Measurements from ENCODE around the gene CNOT6. TPM values are rescaled to one million over a fixed set of nuclear protein-coding genes. Genes with fewer than 3 reads are reported as not detected.
"Not testable (repeated sequence)": the region's sequence is repeated elsewhere in the genome, so short reads cannot be mapped to it uniquely, and the experiment has no call there.

The CNOT6 gene
- total RNA-seq, 1 donor from 2014 or later: 26.6 TPM

GRCh38 chr5:180525399-180525798 is 31.2 kb downstream of the CNOT6 start:
- FAIRE-seq: no peak
- H3K4me3 ChIP-seq (ENCODE audit: low read depth, low read length): no peak overlapping the region
- peaks cover 1% of the 10 kb centered on the region for H3K36me3 ChIP-seq (ENCODE audit: control insufficient read depth, insufficient read depth, low read length)
- no peaks in the 10 kb centered on the region for H3K27me3 ChIP-seq (ENCODE audit: control insufficient read depth, insufficient read depth, low read length)
- DNase-seq (ENCODE audit: low read depth): no peak
- no peak for TF ChIP-seq CTCF (IDR thresholded peaks at IDR 0.05; ENCODE audit: insufficient read depth, low read length, severe bottlenecking)

GRCh38 chr5:180526269-180526668 is 32.1 kb downstream of the CNOT6 start:
- FAIRE-seq: no peak
- no peak for TF ChIP-seq CTCF (IDR thresholded peaks at IDR 0.05; ENCODE audit: insufficient read depth, low read length, severe bottlenecking)

GRCh38 chr5:180527659-180528058 is 33.5 kb downstream of the CNOT6 start:
- no peak for TF ChIP-seq CTCF (IDR thresholded peaks at IDR 0.05; ENCODE audit: insufficient read depth, low read length, severe bottlenecking)
- Histone ChIP-seq H3K27me3 (ENCODE audit: control insufficient read depth, insufficient read depth, low read length) (no peaks in the 10 kb centered on the region), H3K36me3 (ENCODE audit: control insufficient read depth, insufficient read depth, low read length) (peaks cover 1% of the 10 kb centered on the region), H3K4me3 (ENCODE audit: low read depth, low read length) (no peak overlapping the region)
- DNase-seq (ENCODE audit: low read depth): no peak
- no peak for FAIRE-seq

More at GRCh38 chr5:180526269-180526668, 32.1 kb downstream of the CNOT6 start:
- Histone ChIP-seq H3K27me3 (ENCODE audit: control insufficient read depth, insufficient read depth, low read length) (no peaks in the 10 kb centered on the region), H3K4me3 (ENCODE audit: low read depth, low read length) (no peak overlapping the region), H3K36me3 (ENCODE audit: control insufficient read depth, insufficient read depth, low read length) (peaks cover 1% of the 10 kb centered on the region)
- no peak for DNase-seq (ENCODE audit: low read depth)

GRCh38 chr5:180531036-180531585 is 36.9 kb downstream of the CNOT6 start:
- not testable (repeated sequence) for H3K4me3 ChIP-seq (ENCODE audit: low read depth, low read length); H3K27me3 ChIP-seq (ENCODE audit: control insufficient read depth, insufficient read depth, low read length); FAIRE-seq; H3K36me3 ChIP-seq (ENCODE audit: control insufficient read depth, insufficient read depth, low read length); DNase-seq (ENCODE audit: low read depth)

- H3K4me3 ChIP-seq (ENCODE audit: low read depth, low read length): no peak overlapping the region
- H3K27me3 ChIP-seq (ENCODE audit: control insufficient read depth, insufficient read depth, low read length): no peaks in the 10 kb centered on the region
- FAIRE-seq: peak; percentile 18
- peaks cover 8% of the 10 kb centered on the region for H3K36me3 ChIP-seq (ENCODE audit: control insufficient read depth, insufficient read depth, low read length)
- TF ChIP-seq CTCF (IDR thresholded peaks at IDR 0.05; ENCODE audit: insufficient read depth, low read length, severe bottlenecking): no peak
- no peak for DNase-seq (ENCODE audit: low read depth)
Observed at GRCh38 chr5:180532268-180532667, 38.1 kb downstream of the CNOT6 start.

- no peak overlapping the region for H3K4me3 ChIP-seq (ENCODE audit: low read depth, low read length)
- no peak for TF ChIP-seq CTCF (IDR thresholded peaks at IDR 0.05; ENCODE audit: insufficient read depth, low read length, severe bottlenecking)
- no peak for DNase-seq (ENCODE audit: low read depth)
- FAIRE-seq: no peak
- peaks cover 8% of the 10 kb centered on the region for H3K36me3 ChIP-seq (ENCODE audit: control insufficient read depth, insufficient read depth, low read length)
- H3K27me3 ChIP-seq (ENCODE audit: control insufficient read depth, insufficient read depth, low read length): no peaks in the 10 kb centered on the region
Observed at GRCh38 chr5:180533845-180534244, 39.7 kb downstream of the CNOT6 start.
